HG02642 (cell line): ENCODE results near the gene UMOD.

Source experiments
- ATAC-seq: cut with Tn5 transposase; IDR thresholded peaks from one replicate; pipeline ENCODE4 v1.9.1; 2021; ENCODE audit warnings: mild to moderate bottlenecking; ENCODE audit not compliant: unreplicated experiment, poor library complexity

Gene UMOD

GRCh38 chr16:20352615-20353014, at the start of gene UMOD:
TSS of gene UMOD (minus strand) at chr16:20352715. CDS start at chr16:20350737, 1,978 bp downstream.
- no peak for ATAC-seq

- ATAC-seq: no peak
Observed at GRCh38 chr16:20401475-20402016, 49.0 kb upstream of the UMOD start.

GRCh38 chr16:20401066-20401465, 48.6 kb upstream of the UMOD start:
- no peak for ATAC-seq

GRCh38 chr16:20399185-20399584, 46.7 kb upstream of the UMOD start:
- ATAC-seq: no peak

GRCh38 chr16:20398603-20399002, 46.1 kb upstream of the UMOD start:
- no peak for ATAC-seq

GRCh38 chr16:20397468-20398074, 45.1 kb upstream of the UMOD start:
- ATAC-seq: no peak

- ATAC-seq: no peak
Observed at GRCh38 chr16:20396846-20397467, 44.4 kb upstream of the UMOD start.

- ATAC-seq: no peak
Observed at GRCh38 chr16:20395946-20396345, 43.4 kb upstream of the UMOD start.

- ATAC-seq: no peak
Observed at GRCh38 chr16:20393801-20394577, 41.5 kb upstream of the UMOD start.

- no peak for ATAC-seq
Observed at GRCh38 chr16:20391045-20391444, 38.5 kb upstream of the UMOD start.

- ATAC-seq: no peak
Observed at GRCh38 chr16:20388854-20389253, 36.3 kb upstream of the UMOD start.

- ATAC-seq: no peak
Observed at GRCh38 chr16:20387978-20388377, 35.5 kb upstream of the UMOD start.

- no peak for ATAC-seq
Observed at GRCh38 chr16:20385844-20386832, 33.6 kb upstream of the UMOD start.

GRCh38 chr16:20383106-20384029, 30.9 kb upstream of the UMOD start:
- no peak for ATAC-seq

GRCh38 chr16:20382202-20382948, 29.9 kb upstream of the UMOD start:
- ATAC-seq: no peak

- ATAC-seq: no peak
Observed at GRCh38 chr16:20380782-20381181, 28.3 kb upstream of the UMOD start.

GRCh38 chr16:20377181-20377580, 24.7 kb upstream of the UMOD start:
- ATAC-seq: no peak

GRCh38 chr16:20372701-20373100, 20.2 kb upstream of the UMOD start:
- ATAC-seq: no peak
